NCI-H345 (cell line): ENCODE data around the gene ADAMTS7.
"Not testable (repeated sequence)": the region's sequence is repeated elsewhere in the genome, so short reads cannot be mapped to it uniquely, and the experiment has no call there.

Experiments
- DNase-seq: peaks from one replicate; lab custom pipeline; 2025; lab: John Stamatoyannopoulos, UW

ADAMTS7 gene

DNA sequence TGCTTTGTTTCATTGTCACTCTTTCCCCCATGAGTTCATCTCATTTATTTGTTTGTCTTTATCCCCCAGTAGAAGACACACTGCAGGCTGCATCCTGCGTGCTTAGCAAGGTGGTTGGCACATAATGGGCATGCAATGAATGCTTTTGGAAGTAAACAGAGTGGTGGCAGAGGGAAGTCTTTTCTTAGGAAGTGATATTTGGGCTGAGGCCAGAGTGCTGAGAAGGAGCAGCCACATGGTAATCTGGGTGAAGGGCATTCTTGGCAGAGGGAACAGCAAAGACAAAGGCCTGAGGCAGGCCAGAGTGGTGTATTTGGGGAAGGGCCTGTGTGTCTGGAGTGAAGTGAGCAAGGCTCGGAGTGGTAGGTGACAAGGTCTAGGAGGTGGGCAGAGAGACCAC lies 17.7 kb upstream of the ADAMTS7 start:
- no peak for DNase-seq

- no peak for DNase-seq
These were observed 11.2 kb upstream of the ADAMTS7 start for GRCh38 chr15:78822514-78822913.

DNA sequence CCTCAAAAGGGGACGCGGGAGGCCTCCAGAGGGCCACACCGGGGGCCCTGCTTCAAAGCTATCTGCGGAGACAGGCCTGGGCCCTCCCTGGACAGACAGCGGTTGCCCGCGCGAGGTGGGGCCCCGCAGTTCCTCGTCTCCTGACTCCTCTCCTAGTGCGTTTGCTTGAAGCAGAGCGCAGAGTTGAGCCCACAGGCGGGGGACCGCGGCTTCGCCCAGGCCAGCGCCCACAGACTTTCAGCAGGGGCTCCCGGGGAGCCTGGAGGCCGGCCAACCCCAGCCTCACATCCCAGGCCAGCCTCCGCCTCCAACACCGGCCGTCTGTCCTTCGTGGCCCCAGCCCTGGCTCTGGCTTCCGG lies 540 bp upstream of the ADAMTS7 start:
- no peak for DNase-seq

- no peak for DNase-seq
These were observed 721 bp downstream of the ADAMTS7 start for GRCh38 chr15:78810362-78811123.

DNA sequence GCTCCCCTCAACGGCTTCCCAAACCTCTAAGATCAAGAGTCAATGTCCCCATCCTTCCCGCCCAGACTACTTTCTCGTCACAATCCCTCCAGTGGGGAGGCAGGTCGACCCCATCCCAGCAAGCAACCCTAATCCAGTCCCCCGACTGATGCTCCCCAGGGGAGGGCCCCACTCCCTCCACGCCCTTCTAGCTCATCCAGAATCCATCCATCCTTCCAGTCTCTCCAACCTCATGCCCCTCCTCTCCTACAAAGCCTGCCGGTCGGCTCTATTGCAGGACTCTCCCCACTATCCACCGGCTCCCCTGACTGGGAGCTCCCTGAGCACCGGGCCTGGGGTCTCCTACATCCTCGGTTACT lies 1.3 kb downstream of the ADAMTS7 start:
- DNase-seq: no peak

- DNase-seq: no peak
These were observed 2.7 kb downstream of the ADAMTS7 start for GRCh38 chr15:78808550-78808949.

DNA sequence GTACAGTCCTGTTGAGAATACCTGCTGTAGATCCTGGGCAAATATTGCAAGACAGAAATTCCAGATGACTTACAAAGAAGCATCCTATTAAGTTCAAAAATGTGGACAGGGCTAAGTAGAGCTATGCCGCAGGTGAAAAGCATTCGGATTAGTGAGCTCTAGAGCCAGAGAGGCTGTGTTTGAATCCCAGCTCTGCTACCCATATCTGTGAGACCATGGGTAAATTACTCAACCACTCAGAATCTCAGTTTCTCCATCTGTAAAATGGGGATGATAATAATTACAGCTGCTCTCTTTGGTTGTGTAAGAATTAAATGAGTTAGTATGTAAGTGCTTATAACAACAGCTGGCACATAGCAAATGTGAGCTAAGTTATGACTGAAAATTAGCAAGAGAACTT lies 3.9 kb downstream of the ADAMTS7 start:
- no peak for DNase-seq

GRCh38 chr15:78804391-78804792 lies 6.9 kb downstream of the ADAMTS7 start:
- peak; percentile 74 for DNase-seq

GRCh38 chr15:78800806-78801205 lies 10.5 kb downstream of the ADAMTS7 start:
- DNase-seq: no peak

DNA sequence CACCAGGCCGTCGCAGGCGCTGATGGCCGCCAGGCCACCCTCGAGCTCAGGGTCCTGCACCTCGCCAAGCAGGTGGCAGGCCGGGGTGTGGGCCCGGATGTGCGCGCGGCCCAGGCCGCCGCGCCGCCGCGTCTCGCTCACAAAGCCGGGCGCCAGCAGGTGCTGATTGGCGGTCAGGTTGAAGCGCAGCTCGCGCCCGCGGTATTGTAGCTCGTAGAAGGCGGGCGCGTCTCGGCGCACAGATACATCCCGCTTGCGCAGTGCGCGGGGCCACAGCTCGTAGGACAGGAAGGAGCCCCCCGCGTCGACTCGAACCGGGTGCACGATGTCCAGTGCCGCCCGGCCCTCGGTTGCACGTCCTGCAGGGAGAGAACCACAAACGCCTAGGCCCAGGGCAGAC lies 11.1 kb downstream of the ADAMTS7 start:
- no peak for DNase-seq

- not testable (repeated sequence) for DNase-seq
These were observed 12.2 kb downstream of the ADAMTS7 start for GRCh38 chr15:78799102-78799501.

- not testable (repeated sequence) for DNase-seq
These were observed 12.9 kb downstream of the ADAMTS7 start for GRCh38 chr15:78798355-78798754.

DNA sequence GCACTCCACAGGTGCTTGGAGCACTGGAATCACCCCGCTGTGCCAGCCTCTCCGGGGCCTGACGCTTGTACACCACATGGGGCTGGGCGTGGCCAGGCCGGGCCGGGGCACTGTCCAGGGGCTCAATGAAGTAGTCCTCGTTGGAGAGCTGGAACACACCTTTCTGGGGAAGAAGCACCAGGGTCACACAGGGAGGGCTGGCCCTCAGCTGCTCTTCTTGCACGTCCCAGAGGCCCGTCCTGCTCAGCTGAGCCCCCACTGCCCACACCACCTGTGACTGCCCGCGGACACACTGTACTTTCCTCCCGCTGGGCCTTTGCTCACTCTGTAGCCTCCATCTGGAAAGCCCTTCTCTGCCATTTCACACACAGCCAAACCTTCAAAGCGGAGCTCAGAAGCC lies 13.3 kb downstream of the ADAMTS7 start:
- no peak for DNase-seq

DNA sequence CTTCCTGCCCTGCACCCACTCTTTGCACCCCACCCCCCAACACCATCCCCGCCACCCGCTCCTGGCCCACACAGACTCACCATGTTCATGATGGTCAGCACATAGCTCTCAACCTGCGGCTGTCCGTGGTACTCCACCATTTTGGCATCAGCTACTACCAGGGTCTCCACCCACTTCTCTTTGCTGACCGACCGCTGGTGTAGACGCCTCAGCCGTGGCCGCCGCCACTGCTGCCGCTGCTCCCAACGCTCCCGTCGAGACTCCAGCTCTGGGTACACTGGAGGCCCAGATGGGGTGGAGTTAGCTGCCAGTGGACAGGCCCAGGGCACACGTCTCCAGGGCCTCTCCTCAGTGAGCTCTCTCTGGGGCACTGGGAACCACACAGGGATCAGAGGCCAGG lies 14.8 kb downstream of the ADAMTS7 start:
- DNase-seq: no peak

- no peak for DNase-seq
These were observed 16.2 kb downstream of the ADAMTS7 start for GRCh38 chr15:78795043-78795442.

DNA sequence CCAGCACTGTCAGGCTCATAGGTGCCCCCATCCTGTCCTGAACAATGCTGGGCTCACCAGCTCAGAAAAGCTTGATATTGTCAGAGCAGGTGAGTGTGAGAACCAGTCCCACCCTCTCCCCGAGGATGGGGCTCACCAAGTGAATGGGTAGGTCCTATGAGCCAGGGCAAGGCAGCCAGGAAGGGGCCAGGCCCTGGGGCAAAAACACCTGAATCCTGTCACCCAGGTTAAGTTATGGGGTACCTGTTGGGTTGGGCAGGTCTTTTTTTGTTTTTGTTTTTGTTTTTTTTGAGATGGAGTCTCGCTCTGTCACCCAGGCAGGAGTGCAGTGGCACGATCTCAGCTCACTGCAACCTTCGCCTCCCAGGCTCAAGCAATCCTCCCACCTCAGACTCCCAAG lies 16.8 kb downstream of the ADAMTS7 start:
- DNase-seq: not testable (repeated sequence)

GRCh38 chr15:78791357-78791756 lies 19.9 kb downstream of the ADAMTS7 start:
- no peak for DNase-seq

DNA sequence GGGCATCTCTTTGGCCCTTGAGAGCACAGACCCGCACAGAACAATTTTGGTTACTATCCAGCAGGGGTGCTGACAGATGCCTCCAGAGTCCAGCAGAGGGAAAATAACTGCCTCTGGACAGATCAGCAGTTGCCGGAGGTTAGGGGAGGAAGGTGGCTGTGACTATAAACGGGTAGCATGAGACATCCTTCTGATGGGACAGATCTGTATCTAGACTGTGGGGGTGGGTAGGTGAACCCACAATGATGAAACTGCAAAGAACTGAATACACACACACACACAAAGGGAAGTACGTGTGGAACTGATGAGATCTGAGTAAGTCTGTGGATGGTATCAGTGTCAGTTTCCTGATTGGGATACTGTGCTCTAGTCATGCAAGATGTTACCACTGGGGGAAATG lies 21.2 kb downstream of the ADAMTS7 start:
- no peak for DNase-seq

- DNase-seq: no peak
These were observed 21.6 kb downstream of the ADAMTS7 start for GRCh38 chr15:78789615-78790014.

DNA sequence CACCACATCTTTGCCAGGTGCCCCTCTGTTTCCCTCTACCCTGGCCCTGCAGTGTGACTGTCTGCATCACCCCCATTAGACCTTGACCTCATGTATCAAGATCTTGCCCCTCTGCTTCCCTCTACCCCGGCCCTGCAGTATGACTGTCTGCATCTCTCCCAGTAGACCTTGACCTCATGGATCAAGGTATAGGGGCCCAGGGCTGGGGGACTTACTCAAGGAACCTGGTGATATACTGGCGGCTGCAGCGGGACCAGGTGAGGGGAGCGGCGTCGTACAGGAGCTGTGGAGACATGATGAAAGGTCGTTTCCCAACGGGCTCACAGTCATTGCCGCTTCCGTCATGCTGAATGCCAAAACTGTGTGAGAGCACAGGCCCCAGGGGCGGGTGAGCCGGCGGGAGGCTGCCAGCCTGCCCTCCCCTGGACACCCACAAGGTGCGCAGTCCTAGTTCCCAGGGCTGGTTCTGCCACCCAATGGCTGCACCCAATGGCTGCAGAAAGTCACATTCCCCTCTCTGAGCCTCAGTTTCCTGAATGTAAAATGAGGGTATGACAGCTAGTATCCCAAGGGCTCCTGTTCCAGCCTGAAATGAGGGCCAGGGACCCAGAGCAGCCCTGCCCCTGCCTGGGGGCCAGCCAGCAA lies 23.1 kb downstream of the ADAMTS7 start:
- no peak for DNase-seq

DNA sequence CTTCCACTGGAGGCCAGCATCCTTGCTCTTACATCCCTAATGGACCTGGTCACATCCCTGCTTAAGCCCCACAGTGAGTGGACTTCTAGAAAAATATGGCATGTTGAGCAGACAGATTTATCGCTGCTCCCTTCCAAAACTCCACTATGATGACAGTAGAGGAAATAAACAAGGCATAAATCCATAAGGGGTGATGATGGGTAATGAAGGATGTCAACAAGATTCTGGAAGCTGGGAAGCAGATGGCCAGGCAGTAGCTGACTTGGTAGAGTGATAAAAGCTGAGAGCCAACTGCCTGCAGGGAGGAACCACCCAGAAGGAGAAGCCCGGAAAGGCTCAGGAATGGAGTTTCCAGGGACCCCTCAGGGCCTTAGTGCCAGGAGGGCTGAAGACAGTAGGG lies 28.9 kb downstream of the ADAMTS7 start:
- DNase-seq: not testable (repeated sequence)

GRCh38 chr15:78781381-78781780 lies 29.9 kb downstream of the ADAMTS7 start:
- DNase-seq: not testable (repeated sequence)

DNA sequence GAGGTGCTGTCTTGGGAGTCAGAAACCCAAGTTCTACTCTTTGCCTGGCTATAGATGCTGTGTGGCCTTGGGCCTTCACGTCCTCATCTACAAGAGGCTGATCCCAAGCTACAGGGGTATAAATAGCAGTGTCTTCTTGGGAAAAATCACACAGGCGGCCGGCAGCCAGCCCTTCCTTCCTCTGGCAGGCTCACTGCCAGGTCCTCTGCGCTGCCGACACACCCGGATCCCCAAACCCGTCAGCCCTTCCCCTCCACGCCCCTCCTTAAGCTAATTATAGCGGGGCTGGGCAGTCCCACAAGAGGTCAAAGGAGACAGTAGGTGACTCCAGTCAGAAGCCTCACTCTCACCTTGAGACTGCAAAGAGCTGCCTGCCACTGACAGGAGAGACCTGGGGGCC lies 31.3 kb downstream of the ADAMTS7 start:
- DNase-seq: not testable (repeated sequence)
